Type B pancreatic cell (in vitro differentiated cells): ENCODE results near the gene SLC25A30. TPM values are rescaled to one million over a fixed set of nuclear protein-coding genes. Genes with fewer than 3 reads are reported as not detected.
"Not testable (repeated sequence)": the region's sequence is repeated elsewhere in the genome, so short reads cannot be mapped to it uniquely, and the experiment has no call there.

Experiments
- DNase-seq: peaks from one replicate; pipeline ENCODE4 v3.0.0; 2021; ENCODE audit warnings: mixed read lengths; ENCODE audit not compliant: unreplicated experiment; ENCODE audit errors: extremely low spot score
- H3K27ac Mint-ChIP-seq: 2 replicates; pipeline ENCODE4 v1.8.0; 2021; ENCODE audit warnings: mild to moderate bottlenecking, mixed read lengths
- H3K27me3 Mint-ChIP-seq: 2 replicates; pipeline ENCODE4 v1.8.0; 2021; ENCODE audit warnings: mixed read lengths
- H3K36me3 Mint-ChIP-seq: 2 replicates; pipeline ENCODE4 v1.8.0; 2021; ENCODE audit warnings: mixed read lengths
- H3K4me1 Mint-ChIP-seq: one replicate; pipeline ENCODE4 v1.8.0; 2021; ENCODE audit warnings: mixed read lengths; ENCODE audit not compliant: unreplicated experiment
- H3K4me3 Mint-ChIP-seq: 2 replicates; pipeline ENCODE4 v1.8.0; 2021; ENCODE audit warnings: mild to moderate bottlenecking, mixed read lengths
- H3K9me3 Mint-ChIP-seq: 2 replicates; pipeline ENCODE4 v1.8.0; 2021; ENCODE audit warnings: mixed read lengths
- CTCF ChIP-seq: fragments of 200-600 bp; sonication (generic); conservative IDR thresholded peaks from 2 replicates; pipeline ENCODE4 v1.5.0; 2021; ENCODE audit warnings: antibody characterized with exemption, mild to moderate bottlenecking
- total RNA-seq: library from RNA; stranded (reverse); gene quantifications from 2 replicates; pipeline ENCODE4 v1.2.1, GENCODE V29; 2021; ENCODE audit warnings: low replicate concordance

Gene SLC25A30
- total RNA-seq, 1 donor from 2014 or later, result 7.6 TPM

- no peaks in the 10 kb centered on the region for H3K9me3 Mint-ChIP-seq
- H3K4me1 Mint-ChIP-seq, result no peaks in the 10 kb centered on the region
- no peaks in the 10 kb centered on the region for H3K27me3 Mint-ChIP-seq
- no peak overlapping the region for H3K27ac Mint-ChIP-seq
- peaks cover 25% of the 10 kb centered on the region for H3K36me3 Mint-ChIP-seq
- DNase-seq, result no peak
- H3K4me3 Mint-ChIP-seq, result no peak overlapping the region
- peak; percentile 80 for TF ChIP-seq CTCF
Measured at GRCh38 chr13:45393941-45394570, 24.1 kb downstream of the SLC25A30 start.

- no peak for TF ChIP-seq CTCF
- H3K27ac Mint-ChIP-seq, result no peak overlapping the region
- no peaks in the 10 kb centered on the region for H3K4me1 Mint-ChIP-seq
- no peak overlapping the region for H3K4me3 Mint-ChIP-seq
- no peaks in the 10 kb centered on the region for H3K27me3 Mint-ChIP-seq
- no peaks in the 10 kb centered on the region for H3K9me3 Mint-ChIP-seq
- no peak for DNase-seq
- peaks cover 22% of the 10 kb centered on the region for H3K36me3 Mint-ChIP-seq
Measured at GRCh38 chr13:45392811-45393210, 25.4 kb downstream of the SLC25A30 start.

- TF ChIP-seq CTCF, result no peak
- Mint-ChIP-seq H3K9me3 (no peaks in the 10 kb centered on the region), H3K36me3 (peaks cover 28% of the 10 kb centered on the region), H3K4me1 (no peaks in the 10 kb centered on the region), H3K27ac (no peak overlapping the region), H3K4me3 (no peak overlapping the region), H3K27me3 (no peaks in the 10 kb centered on the region)
- no peak for DNase-seq
Measured at GRCh38 chr13:45391926-45392325, 26.2 kb downstream of the SLC25A30 start.

- not testable (repeated sequence) for H3K27me3 Mint-ChIP-seq, H3K27ac Mint-ChIP-seq, H3K9me3 Mint-ChIP-seq, DNase-seq, H3K4me3 Mint-ChIP-seq, H3K4me1 Mint-ChIP-seq
- H3K36me3 Mint-ChIP-seq, result peaks cover 25% of the 10 kb centered on the region
Measured at GRCh38 chr13:45391128-45391527, 27.0 kb downstream of the SLC25A30 start.

- H3K4me1 Mint-ChIP-seq, H3K27ac Mint-ChIP-seq, H3K4me3 Mint-ChIP-seq, H3K9me3 Mint-ChIP-seq, H3K27me3 Mint-ChIP-seq, DNase-seq: not testable (repeated sequence)
- peaks cover 21% of the 10 kb centered on the region for H3K36me3 Mint-ChIP-seq
Measured at GRCh38 chr13:45390348-45390747, 27.8 kb downstream of the SLC25A30 start.

GRCh38 chr13:45388664-45389063 is 29.5 kb downstream of the SLC25A30 start:
- Mint-ChIP-seq H3K4me1 (no peaks in the 10 kb centered on the region), H3K36me3 (peaks cover 29% of the 10 kb centered on the region), H3K27ac (no peak overlapping the region), H3K4me3 (no peak overlapping the region), H3K27me3 (no peaks in the 10 kb centered on the region), H3K9me3 (no peaks in the 10 kb centered on the region)
- TF ChIP-seq CTCF, result no peak
- DNase-seq, result no peak

GRCh38 chr13:45386892-45387575 is 31.1 kb downstream of the SLC25A30 start:
- not testable (repeated sequence) for H3K4me1 Mint-ChIP-seq, H3K9me3 Mint-ChIP-seq, H3K27ac Mint-ChIP-seq, H3K27me3 Mint-ChIP-seq, DNase-seq, H3K4me3 Mint-ChIP-seq
- peaks cover 27% of the 10 kb centered on the region for H3K36me3 Mint-ChIP-seq
